Activated CD4-positive, CD25-positive, alpha-beta regulatory T cell treated with anti-CD3 and anti-CD28 coated beads, Interleukin-2, amount 50 U/mL, for 72 hours (primary cell): Measurements from ENCODE around the gene SPTBN2.

Source experiments
- DNase-seq: peaks from one replicate; pipeline ENCODE4 v3.0.0; 2021

The SPTBN2 gene

GRCh38 chr11:66723693-66724092 is 5.3 kb downstream of the SPTBN2 start:
- no peak for DNase-seq

- DNase-seq = no peak
Measured at GRCh38 chr11:66722745-66723651, 6.0 kb downstream of the SPTBN2 start.

- no peak for DNase-seq
Measured at GRCh38 chr11:66721939-66722338, 7.1 kb downstream of the SPTBN2 start.

GRCh38 chr11:66720899-66721470 is 8.0 kb downstream of the SPTBN2 start:
- DNase-seq = no peak

- DNase-seq = peak; percentile 57
Measured at GRCh38 chr11:66720223-66720898, 8.7 kb downstream of the SPTBN2 start.

GRCh38 chr11:66719111-66719872 is 9.7 kb downstream of the SPTBN2 start:
- DNase-seq = no peak

GRCh38 chr11:66718320-66718971 is 10.6 kb downstream of the SPTBN2 start:
- DNase-seq = no peak

- DNase-seq = no peak
Measured at GRCh38 chr11:66717925-66718319, 11.1 kb downstream of the SPTBN2 start.

GRCh38 chr11:66716996-66717395 is 12.0 kb downstream of the SPTBN2 start:
- DNase-seq = no peak

- no peak for DNase-seq
Measured at GRCh38 chr11:66715346-66716085, 13.5 kb downstream of the SPTBN2 start.

GRCh38 chr11:66713746-66714480 is 15.1 kb downstream of the SPTBN2 start:
- no peak for DNase-seq

GRCh38 chr11:66710384-66710930 is 18.6 kb downstream of the SPTBN2 start:
- DNase-seq = no peak

GRCh38 chr11:66708701-66709100 is 20.3 kb downstream of the SPTBN2 start:
- no peak for DNase-seq

- no peak for DNase-seq
Measured at GRCh38 chr11:66708094-66708493, 20.9 kb downstream of the SPTBN2 start.

- DNase-seq = no peak
Measured at GRCh38 chr11:66707486-66707885, 21.5 kb downstream of the SPTBN2 start.

GRCh38 chr11:66706989-66707388 is 22.0 kb downstream of the SPTBN2 start:
- no peak for DNase-seq

GRCh38 chr11:66705587-66706335 is 23.3 kb downstream of the SPTBN2 start:
- no peak for DNase-seq

- no peak for DNase-seq
Measured at GRCh38 chr11:66704659-66705360, 24.2 kb downstream of the SPTBN2 start.
